ENCODE results near the gene ATP6V0C.

DNA sequence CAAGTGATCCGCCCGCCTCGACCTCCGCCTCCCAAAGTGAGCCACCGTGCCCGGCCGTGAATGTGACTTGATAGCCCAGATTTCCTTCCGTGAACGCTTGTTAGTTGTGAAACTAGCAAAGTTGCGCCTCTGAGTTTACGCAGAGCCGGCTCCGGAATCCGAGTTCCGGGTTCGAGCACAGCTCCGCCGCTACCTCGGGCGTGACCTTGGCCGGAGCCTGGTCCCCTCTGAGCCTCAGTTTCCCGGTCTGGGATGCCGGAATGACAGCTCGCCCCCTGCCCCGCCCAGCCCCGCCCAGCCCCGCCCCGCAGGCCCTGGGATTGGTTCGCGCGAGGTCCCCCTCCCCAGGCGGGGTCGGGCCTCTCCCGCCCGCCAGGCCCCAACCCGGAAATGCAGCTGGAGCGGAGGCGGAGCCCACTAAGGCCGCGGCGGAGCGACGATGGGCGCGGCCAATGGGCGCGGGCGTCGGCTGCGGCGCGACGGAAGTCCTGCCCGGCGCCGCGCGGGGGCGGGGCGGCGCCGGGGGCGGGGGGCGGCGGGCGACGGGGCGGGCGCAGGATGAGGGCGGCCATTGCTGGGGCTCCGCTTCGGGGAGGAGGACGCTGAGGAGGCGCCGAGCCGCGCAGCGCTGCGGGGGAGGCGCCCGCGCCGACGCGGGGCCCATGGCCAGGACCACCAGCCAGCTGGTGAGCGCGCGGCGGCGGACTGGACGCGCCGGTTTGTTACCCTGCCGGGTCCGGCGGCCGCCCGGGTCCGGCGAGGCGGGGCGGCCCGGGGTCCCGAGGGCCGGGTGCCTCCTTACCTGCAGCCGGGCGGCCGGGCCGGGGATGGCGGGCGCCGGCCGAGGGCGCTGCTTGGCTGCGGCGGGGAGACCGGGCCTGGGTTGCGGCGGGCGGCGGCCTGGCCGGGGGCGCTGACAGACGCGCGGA, 24.0 kb downstream of the ATP6V0C start, which contains the start of gene PDPK1:
- TF ChIP-seq, protein P1, sequence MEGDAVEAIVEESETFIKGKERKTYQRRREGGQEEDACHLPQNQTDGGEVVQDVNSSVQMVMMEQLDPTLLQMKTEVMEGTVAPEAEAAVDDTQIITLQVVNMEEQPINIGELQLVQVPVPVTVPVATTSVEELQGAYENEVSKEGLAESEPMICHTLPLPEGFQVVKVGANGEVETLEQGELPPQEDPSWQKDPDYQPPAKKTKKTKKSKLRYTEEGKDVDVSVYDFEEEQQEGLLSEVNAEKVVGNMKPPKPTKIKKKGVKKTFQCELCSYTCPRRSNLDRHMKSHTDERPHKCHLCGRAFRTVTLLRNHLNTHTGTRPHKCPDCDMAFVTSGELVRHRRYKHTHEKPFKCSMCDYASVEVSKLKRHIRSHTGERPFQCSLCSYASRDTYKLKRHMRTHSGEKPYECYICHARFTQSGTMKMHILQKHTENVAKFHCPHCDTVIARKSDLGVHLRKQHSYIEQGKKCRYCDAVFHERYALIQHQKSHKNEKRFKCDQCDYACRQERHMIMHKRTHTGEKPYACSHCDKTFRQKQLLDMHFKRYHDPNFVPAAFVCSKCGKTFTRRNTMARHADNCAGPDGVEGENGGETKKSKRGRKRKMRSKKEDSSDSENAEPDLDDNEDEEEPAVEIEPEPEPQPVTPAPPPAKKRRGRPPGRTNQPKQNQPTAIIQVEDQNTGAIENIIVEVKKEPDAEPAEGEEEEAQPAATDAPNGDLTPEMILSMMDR (IDR thresholded peaks at IDR 0.05) = no peak
- TF ChIP-seq POLR2A (IDR thresholded peaks at IDR 0.05) = peak in 2 of 3 donors; percentile 42 to 50

Data from body of pancreas (tissue), 4 donors.